Stimulated activated CD4-positive, alpha-beta T cell treated with anti-CD3 and anti-CD28 coated beads, Interleukin-12 subunit alpha, Interleukin-12 subunit beta, amount 100 ng/mL, for 4 hours (primary cell): ENCODE data around the gene USP47.

Experiments used
- DNase-seq: peaks from one replicate; pipeline ENCODE4 v3.0.0-alpha.2; 2020

Gene USP47

DNA sequence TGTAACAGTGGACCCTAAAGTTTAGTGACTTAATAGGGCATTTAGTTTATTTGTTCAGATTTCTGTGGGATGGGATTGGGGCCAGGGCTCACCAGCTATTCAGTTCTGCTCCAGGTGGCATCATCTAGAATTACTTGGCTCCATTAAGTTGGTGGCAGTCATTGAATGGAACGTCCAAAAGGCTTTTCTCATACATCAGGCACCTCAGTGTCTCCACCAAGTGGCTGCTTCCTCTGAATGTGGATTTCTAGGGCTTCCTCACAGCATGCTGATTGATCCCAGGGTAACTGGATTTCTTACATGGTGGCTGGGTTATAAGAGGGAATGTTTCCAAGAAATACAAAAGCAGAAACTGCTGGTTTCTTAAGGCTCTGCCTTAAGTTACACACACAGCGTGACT lies 34.7 kb downstream of the USP47 start:
- no peak for DNase-seq

DNA sequence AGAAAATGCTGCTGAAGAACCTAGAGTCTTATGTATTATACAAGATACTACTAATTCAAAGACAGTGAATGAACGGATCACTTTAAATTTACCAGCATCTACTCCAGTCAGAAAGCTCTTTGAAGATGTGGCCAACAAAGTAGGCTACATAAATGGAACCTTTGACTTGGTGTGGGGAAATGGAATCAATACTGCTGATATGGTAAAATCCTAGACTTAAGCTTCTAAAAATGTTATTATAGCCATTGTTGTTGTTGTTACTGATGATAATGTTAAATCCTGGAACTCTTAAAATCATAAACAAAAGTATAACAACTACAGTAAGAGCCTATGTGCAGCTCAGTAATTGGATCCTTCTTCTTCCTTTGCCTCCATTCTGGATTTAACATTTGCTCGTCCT lies 38.4 kb downstream of the USP47 start:
- DNase-seq, result no peak

DNA sequence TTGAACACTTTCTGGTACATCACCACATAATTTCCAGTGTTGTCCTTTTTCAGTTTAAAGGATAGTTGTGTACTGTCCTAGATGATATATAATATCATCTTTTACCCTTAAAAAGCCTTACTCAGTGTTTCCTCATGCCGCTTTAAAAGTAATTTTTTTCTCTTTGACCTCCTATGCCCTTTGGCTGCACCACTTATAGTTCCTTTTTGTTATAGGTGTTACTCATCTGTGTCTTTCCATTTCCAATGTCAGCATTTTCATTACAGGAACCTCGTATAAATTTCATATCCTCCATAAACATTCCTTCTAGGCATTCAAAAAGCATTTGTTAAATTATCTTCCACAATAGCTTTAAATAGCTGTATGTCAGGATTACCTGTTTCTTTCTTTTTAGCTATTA lies 40.8 kb downstream of the USP47 start:
- no peak for DNase-seq

DNA sequence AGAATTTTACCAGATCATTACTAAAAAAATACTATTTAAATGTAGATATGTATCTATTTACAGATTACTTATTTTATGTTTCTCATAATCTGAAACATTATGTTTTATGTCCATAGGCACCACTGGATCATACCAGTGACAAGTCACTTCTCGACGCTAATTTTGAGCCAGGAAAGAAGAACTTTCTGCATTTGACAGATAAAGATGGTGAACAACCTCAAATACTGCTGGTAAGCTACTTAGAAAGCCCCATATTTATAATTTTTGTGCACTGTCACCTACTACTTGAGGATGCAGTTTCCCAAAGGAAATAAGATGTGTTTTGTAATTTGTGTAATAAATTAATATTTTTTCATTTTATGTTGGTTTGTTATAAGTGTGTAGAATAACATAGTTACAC lies 42.6 kb downstream of the USP47 start:
- no peak for DNase-seq

DNA sequence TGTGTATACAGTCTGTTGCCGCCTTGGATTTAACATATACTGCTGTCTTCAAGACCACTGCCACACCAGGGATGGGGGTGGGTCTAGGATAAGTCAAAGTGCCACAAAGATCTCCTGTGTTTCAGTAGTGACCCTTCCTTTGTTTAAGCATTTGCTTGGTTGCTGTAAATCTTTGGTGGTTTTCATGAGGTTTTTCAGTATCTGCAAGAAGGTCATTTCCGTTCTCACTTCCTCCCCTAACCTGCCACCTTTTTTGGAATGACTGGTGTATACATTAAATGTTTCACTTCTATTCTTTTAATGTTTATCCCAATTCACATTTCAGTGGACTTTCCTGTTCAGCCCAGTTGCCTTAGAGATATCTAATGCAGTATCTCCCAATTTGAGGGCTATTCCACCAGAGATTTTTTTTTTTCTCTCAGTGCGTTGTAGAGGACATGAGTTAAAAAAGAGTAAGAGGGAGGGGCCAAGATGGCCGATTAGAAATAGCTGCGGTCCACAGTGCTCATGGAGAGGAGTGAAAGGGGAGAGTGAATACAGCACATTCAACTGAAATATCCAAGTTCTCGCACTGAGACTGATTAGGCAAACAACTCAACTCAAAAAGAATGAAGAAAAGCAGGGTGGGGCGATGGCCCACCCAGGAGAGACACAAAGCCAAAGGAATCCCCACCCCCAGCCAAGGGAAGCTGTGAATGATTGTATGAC lies 43.2 kb downstream of the USP47 start:
- DNase-seq, result no peak

DNA sequence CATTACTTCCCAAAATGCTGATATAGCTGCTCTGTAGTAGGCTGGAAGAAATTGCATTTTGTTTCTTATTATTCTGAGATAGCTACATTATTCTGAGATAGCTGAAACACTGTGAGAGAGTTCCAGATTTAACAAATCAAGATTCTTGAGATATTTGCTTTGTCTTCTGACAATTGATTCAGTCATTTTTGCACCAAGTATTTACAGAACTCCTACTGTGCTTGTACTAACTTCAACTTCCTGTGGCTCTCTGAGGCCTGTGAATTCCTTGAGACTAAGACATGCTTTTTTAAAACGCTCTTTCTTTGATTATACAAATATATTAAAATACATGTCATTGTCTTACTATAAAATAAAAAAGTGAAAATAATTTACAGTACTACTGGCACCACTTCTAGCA lies 52.7 kb downstream of the USP47 start:
- DNase-seq, result no peak

DNA sequence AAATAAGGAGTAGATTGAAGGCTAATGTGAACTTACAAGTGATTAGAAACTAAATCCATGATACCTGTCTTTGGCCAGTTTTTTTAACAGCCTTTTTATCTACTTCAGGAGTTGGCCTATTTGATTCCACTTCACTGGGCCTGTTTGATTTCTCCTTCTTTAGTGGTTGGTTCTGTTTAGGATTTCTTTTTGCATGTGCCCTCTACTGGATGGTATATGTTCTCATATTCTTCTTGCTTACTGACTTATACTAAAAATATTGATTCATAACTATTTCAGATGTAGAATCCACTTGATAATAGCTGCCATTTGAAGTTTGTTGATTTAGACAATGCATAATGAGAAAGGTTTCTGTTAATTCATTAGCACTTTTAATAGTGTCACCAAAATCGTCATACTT lies 53.9 kb downstream of the USP47 start:
- DNase-seq, result no peak

DNA sequence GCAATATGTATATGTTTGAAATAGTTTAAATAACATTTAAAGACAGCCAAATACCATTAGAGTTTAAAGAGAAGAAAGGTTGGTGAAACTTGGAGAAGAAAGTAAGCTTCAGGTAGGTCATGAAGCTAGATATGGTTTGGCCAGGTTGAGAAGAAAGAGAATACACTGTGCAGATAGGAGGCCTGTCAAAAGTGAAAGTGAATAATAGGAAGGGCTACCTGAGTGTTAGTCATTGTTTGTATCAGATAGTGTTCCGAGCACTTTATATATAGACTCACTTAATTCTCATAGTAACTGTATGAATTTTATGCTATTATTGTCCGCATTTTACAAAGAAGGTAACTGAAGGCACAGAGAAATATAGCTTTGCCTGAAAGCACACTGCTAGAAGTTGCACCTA lies 56.9 kb downstream of the USP47 start:
- DNase-seq, result no peak

DNA sequence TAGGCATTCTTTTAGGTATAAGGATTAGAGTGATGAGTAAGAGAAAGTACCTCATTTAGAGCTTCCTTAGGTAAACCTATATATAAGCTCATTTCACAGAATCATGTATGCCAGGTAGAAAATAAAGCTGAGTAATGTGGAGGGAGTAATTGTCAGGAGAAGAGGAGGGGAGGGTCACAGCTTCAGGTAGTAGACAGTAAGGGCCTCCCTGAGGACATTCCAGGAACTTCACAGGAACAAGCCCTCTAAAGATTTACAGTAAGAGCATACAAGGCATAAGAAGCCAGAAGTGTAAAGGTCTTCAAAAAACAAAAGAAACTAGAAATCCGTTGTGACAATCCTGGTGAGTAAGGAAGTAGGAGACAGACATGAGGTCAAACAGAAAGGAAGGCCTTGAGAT lies 57.6 kb downstream of the USP47 start:
- no peak for DNase-seq

DNA sequence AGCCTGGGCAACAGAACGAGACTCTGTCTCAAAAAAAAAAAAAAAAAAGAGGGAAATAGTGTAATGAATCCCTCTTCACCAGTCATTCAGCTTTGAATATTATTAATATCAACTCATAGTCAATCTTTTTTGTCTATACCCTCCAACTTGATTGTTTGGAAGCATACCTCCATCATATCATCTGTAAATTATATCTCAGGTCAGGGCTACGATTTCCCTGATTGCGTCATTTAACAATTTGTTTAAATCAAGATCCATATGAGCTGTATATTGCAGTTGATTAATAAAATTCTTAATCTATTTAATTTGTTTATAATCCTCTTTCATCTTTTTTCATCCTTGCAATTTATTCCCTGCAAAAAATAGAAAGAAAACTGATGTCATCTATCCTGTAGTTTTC lies 60.2 kb downstream of the USP47 start:
- DNase-seq, result no peak

DNA sequence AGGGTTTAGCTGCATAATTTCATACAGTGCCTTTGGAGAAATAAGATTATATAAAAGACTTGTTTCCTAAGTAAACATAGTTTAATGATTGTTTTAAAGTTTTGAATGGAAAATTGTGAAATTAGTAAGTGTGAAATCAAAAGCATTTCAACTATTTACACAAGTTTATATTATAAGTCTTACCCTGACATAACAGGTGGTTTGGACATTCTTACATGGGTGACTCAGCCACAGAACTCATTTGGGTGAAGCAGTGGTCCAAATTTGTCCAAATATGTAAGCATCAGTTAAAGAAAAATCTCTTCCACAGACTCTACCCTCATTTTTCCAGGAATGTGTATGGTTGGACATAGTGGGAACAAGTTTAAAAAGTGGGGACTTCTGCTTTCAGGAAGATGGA lies 68.0 kb downstream of the USP47 start:
- DNase-seq, result no peak

DNA sequence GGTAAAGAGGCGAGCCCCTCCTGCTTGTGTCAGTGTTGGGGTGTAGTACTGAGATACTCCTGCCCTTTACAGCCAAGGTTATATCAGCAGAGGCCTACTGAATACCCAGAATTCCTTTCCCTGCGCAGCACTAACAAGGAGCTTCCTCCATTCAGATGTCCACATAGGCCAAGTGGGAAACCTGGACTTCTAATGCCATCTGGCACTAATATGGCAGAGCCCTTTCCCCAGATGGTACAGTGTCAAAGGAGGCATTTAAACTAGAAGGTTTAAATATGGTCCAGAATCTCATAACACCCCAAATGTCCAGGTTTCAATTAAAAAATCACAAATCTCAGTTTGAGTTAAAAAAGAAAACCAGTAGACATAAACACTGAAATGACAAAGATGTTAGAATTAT lies 68.8 kb downstream of the USP47 start:
- no peak for DNase-seq

DNA sequence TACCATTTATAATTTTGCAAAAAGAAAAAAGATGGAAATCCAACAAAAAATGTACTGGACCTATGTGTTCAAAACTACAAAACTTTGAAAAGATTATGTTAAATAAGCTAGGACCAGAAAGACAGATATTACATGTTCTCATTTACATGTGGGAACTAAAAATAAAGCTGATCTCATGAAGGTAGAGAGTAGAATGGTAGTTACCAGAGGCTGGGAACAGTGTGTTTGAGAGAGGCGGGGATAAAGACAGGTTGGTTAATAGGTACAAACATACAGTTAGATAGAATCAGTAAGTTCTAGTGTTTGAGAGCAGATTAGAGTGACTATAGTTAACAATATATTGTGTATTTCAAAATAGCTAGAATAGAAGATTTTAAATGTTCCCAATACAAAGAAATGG lies 71.6 kb downstream of the USP47 start:
- DNase-seq, result no peak

DNA sequence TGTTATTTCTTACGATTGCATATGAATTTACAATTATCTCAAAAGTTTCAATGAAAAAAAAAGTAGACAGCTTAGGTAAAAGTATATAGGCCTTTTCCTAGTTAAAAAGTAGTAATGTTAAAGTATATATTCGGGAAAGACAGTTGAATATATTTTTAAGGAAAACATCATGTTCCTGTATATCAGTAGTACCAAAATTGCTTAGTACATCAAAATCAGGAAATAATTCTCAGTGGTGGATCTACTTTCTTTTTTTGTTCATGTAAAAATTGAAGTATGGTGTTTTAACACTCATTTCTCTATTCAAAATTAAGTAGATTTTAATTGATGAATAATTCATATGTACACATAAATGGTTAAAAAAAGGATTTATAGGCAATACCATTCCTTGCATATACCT lies 73.9 kb downstream of the USP47 start:
- DNase-seq, result no peak

DNA sequence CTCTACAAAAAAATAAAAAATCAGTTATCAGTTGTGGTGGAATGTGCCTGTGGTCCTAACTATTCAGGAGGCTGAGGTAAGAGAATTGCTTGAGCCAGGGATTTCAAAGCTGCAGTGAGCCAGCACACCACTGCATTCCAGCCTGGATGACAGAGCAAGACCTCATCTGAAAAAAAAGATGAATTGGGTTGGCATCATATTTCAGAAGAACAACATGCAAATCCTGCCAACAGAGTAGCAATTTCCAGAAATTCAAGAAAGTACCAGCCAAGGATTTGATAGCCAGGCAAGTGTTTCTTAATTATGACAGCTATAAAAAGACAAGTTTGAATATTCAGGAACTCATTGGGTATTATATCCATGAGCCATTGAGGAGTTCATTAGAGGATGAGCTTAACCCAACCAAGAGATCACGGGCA lies 75.2 kb downstream of the USP47 start:
- no peak for DNase-seq

DNA sequence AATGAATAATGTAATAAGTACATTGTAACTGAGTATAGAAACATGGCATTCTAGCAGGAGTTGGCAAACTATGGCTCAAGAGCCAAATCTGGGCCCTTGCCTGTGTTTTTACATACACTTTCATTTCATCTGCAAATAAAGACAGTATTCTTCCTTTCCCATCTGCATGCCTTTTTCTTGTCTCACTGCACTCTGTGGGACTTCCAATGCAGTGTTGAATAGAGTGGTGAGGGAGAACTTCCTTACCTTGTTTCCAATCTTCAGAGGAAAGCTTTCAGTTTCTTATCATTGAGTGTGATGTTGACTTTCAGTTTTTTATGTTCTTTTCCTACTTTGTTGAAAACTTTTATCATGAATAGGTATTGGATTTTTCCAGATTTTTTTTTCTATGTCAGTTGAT lies 82.1 kb downstream of the USP47 start:
- DNase-seq, result no peak

DNA sequence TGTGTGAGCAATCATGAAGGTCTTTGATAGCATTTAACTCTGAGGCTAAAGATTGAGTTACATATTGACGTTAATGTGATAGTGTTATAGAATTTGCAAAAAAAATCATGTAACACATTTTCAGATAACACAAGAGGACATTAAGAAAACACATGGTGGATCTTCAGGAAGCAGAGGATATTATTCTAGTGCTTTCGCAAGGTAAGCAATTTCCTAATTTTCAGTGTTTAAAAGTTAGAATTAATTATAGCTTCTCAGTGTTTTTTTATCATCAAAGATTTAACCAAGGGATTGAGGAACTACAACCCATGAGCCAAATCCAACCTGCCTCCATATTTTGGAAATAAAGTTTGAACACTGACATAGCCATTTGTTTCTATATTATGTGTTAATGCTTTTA lies 88.1 kb downstream of the USP47 start:
- no peak for DNase-seq

DNA sequence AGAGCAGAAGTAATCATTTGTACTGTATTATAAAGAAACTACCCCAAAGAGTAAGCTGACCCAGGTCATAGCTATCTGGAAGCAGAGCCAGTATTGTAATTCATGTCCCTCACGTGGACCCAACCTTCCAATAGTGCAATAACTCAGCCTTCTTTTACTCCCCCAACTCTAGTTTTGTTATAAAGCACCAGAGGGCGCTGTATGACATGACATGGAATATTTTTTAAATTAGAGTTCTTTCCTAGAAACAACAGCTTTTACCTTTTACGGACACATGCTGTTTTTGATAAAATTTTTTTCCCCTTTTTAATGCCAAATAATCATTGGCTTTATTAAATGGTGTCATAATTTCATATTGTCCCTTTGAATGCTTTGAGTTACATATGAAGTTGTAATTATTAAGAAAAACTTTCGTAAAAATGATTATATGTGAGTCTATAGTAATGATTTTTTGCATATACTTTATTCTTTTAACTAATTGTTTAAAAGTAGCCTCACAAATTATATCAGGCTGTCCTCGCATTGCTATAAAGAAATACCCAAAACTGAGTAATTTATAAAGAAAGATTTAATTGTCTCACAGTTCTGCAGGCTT lies 89.8 kb downstream of the USP47 start:
- no peak for DNase-seq

DNA sequence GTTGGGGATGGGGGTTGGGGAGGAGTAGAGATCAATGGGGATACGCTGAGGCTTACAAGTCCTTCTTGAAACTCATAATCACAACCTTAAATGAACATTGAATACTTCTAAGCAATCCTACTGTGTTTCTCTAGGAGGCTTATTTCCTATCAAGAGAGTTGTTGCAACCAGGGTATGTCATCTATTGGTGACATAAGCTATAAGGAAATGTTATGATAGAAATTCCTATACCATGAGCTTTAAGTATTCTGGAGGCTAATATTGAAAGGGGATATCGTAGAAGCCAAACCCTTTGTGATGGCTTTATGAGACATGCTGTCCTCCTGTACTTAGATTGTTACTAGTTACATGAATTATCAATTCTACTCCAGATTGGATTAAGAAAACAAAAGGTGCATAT lies 93.8 kb downstream of the USP47 start:
- no peak for DNase-seq

DNA sequence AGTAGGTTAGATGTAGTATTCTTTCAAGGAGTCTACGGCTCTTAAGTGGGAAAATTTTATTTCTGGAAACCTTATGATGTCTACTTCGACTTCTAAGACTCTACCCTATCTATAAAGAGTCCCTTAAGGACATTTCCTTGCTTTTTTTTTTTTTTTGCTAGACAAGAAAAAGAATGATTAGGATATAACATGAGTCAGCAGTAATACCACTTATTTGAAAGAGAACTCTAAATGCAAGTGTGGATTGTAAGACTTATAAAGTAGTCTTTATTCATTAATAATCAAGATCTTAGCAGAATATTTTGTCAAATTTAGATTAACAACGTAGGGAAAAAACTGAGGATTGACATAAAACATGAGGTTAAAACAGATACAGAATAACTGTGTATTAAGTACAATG lies 95.7 kb downstream of the USP47 start:
- DNase-seq, result no peak

DNA sequence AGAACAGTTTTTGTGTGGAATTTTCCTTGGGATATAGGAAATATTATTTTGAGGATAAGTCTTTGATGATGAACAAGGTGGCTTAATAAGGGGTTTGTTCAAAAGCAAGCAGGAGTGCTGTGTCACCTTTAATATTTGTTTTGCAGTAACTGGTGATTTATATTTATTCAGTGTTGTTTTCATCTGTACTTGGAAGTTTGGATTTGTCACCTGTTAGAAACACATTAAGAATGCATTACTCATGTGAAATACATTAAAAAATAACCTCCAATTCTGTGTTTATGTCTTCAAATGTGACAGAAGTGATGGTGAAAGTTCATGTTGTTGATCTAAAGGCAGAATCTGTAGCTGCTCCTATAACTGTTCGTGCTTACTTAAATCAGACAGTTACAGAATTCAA lies 96.2 kb downstream of the USP47 start:
- no peak for DNase-seq

DNA sequence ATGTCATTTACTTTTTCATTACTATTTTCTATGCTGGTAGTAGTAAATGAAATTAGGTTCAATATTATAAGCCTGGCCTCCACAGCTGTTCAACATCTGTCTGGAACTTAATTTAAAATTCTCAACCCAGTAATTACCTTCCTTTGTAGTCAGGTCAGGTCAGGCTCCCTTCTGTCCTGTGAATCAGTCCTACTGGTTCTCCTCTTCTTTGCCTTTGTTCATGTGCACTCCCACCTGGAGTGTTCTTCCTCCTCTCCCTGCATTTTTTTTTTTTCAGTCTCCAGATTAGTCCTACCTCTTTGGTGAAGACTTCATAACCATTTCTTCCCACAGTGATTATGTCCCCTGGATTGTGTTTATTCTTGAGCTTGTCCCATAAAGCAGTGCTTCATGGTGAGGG lies 98.8 kb downstream of the USP47 start:
- no peak for DNase-seq

DNA sequence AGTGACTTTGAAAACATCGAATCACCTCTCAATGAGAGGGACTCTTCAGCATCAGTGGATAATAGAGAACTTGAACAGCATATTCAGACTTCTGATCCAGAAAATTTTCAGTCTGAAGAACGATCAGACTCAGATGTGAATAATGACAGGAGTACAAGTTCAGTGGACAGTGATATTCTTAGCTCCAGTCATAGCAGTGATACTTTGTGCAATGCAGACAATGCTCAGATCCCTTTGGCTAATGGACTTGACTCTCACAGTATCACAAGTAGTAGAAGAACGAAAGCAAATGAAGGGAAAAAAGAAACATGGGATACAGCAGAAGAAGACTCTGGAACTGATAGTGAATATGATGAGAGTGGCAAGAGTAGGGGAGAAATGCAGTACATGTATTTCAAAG lies 100.9 kb downstream of the USP47 start:
- DNase-seq, result no peak

DNA sequence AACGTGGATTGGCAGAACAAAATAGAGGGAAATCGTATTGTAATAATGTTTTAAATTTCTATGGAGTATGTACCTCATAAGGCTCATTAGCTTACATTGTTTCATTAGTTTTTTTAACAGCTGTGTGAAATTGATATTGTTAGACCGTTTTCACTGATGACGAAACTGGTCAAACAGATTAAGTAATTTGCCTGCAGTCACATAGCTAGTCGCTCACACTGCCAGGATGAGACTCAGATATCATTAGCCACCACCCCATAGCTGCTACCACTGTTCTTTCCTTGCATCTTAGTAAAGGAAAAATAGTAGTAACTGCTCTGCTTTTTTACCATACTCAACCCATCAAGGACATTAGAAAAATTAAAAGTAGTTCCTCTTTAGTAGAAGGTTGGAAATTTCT lies 102.7 kb downstream of the USP47 start:
- DNase-seq, result no peak

DNA sequence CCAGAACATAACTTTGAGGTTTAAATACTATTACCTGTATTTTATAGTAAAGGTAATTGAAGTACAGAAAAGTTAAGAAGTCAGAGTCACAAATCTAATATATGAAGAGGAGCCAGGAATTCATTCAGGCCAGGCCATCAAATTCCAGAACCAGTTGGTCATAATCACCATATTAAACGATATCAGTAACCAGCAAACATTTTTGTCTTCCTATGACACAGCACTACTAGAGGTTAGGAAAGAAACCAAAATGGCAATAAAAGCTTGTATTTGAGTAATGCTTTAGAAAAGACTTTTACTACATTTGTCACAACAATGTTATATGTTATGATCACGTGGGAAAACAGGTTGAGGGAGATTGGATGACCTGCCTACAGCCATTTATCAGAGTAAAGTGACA lies 104.4 kb downstream of the USP47 start:
- DNase-seq, result no peak
